ENCODE measurements around the gene MZF1.

MZF1 gene

DNA sequence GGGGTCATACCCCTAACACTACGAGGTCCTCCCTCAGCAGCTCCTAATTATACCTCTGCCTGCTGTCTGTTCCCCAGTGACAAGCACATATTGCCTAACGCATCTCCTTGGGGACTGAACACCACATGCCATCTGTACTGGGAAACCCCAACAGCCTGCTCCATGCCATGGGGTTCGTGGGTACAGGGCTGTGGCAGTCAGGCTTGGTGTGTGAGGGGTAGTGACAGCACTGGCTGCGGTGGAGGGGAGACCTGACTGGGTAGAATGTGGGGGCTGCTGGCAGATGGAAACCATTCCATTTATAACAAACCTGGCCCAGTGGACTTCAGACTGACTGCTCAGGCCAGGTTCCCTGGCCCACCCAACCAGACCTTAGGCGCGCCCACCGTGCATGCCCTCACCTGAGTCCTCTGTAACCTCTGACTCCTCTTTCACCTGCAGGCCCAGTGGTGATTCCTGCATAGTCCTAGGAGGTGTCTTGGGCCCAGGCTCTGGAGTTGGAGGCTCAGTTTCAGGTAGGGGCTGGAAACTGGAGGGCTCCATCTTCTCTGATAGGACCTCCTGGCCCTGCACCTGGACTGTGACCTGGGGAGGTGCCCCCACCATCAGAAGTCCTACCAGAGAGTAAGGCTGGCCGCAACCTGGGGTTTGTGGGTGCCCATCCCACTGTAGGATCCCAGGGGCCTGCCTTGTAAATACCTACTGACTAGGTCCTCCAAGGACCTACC is 3.0 kb downstream of the MZF1 start:
- no peak for DNase-seq

DNA sequence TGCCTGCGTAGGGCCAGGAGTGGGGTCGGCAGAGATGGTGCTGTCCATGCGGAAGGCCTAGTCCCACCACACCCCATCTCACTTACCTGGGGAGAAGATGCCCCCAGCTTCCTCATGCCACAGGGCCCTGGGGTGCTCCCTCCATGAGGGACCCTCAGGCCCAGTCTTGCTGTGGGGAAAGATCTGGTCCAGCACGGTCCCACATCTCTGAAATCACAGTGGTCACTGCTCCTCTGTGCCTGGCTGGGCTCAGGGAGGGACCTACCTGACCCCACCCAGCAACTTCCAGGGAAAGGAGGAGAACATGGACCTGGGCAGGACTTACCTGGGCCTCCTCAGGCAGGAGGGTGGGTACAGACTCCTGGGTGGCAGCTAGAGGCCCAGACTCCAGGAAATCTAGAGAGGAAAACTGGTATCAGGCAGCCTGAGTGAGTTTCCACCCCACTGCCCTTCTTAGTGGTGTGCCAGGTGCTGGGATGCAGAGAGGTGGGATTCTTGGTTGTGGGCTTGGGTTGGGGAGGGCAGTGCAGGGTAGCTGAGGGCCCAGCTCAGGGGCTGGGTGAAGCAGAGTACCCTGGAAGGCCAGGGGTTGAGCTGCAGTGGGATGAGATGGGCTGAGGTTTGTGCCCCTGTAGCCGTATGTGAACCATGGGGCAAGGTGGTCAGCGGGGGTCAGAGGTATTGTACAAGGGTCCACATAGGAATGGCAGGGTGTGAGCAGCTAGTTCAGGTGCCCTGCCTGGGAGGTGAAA is 3.8 kb downstream of the MZF1 start:
- no peak for DNase-seq

DNA sequence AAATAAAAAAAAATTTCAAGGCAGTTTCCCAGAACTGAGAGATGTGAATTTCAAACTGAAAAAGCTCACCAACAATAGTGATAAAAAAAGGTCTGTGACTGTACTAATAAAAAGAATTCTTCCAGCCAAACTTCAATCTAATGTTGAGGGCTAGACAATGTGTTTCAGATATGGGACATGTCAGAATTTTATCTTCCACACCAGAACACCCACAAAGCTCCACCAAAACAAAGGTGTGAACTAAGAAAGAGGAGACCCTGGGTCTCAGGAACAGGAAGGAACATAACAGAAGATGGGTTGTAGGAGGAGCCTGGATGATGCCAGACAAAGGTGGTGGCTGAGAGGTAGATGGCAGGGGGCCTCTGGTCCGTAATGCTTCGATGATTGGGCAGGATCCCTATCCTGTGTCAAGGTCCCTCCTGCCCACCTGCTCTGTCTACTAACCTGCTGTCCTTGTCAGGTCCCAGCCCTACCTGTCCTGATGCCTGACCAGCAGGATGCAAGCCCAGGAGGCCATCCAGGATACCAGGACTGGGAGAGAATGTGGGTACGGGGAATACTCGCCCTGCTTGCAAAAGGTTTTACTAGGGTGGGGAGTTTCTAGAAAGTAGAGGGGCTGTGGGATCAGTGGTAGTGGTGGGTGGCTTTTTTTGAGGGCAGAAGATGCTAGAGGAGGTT is 4.5 kb downstream of the MZF1 start:
- no peak for DNase-seq

DNA sequence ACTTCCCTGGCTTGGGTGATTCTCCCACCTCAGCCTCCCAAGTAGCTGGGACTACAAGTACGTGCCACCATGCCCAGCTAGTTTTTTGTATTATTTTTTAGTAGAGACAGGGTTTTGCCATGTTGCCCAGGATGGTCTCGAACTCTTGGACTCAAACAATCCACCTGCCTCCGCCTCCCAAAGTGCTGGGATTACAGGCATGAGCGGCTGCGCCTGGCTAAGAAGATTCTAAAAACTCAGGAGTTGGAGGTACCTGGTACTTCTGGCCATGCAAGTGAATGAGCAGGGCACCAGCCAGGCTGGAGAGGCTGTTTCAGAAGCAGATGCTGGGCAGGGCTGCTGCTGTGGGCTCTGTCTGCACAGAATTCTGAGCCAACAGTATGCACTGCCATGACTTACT is 6.1 kb downstream of the MZF1 start:
- DNase-seq = no peak

DNA sequence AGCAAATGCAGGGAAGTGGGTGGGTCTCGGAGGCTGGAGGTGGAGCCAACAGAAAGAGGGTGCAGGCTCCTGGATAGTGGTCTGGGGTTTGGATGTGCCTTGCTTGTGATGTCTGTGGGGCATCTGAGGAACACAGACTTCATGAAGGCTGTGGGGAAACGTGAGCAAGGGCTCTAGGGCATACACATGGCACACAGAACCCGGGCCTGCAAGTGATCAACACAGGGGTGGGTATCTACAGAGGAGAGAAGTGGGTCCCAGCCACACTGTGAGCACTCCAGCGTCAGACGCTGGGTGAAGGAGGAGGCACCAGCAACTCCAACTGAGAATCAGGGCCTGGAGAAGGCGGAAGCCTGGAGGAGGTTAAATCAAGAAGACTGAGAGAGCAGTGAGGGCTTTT is 9.3 kb downstream of the MZF1 start:
- DNase-seq = no peak

DNA sequence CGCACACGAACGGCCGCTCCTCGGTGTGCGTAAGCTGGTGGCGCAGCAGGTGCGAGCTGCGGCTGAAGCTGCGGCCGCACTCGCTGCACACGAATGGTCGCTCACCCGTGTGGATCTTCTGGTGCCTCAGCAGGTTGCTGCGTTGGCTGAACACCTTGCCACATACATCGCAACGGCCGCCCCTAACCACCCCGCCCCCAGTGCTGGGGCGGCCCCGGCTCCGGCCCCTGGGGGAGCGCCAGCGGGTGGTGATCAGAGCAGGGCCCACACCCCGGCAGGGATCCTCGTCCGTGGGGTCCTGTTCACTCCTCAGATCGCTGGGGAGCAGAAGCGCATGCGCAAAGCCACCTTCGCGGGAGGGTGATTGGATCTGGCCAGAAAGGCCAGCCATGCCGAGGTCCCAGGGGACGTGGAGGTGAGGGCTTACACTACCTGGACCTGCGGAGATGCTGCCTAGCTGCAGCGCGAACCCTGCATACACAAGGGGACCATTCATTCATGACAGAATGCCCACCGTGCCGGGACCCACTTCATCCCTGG is 10.0 kb downstream of the MZF1 start:
- DNase-seq = no peak

DNA sequence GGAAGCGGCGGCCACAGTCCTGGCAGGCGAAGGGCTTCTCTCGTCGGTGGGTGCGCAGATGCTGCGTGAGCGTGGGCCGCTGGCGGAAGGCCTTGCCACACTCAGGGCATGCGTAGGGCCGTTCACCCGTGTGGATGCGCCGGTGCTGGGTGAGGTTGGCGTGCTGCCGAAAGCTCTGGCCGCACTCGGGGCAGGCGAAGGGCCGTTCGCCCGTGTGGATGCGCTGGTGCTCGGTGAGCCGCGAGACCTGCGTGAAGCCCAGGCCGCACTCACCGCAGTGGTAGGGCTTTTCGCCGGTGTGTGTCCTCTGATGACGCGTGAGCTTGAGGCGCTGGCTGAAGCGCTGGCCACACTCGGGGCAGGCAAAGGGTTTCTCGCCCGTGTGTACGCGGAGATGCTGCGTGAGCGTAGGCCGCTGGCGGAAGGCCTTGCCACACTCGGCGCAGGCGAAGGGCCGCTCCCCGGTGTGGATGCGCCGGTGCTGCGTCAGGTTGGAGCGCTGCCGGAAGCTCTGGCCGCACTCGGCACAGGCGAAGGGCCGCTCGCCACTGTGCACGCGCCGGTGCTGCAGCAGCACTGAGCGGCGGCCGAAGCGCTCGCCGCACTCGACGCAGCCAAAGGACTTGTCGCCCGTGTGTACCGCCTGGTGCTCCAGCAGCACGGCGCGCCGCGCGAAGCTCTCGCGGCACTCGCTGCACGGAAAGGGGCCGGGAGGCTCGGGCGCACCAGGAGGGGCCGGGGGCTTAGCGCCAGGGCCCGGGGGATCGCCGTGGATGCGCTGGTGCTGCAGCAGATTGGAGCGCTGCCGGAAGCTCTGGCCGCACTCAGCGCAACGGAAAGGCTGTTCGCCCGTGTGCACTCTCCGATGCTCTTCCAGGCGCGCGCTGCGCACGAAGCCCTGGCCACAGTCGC is 10.8 kb downstream of the MZF1 start:
- DNase-seq = peak in 2 of 3 donors; percentile 14 to 36

DNA sequence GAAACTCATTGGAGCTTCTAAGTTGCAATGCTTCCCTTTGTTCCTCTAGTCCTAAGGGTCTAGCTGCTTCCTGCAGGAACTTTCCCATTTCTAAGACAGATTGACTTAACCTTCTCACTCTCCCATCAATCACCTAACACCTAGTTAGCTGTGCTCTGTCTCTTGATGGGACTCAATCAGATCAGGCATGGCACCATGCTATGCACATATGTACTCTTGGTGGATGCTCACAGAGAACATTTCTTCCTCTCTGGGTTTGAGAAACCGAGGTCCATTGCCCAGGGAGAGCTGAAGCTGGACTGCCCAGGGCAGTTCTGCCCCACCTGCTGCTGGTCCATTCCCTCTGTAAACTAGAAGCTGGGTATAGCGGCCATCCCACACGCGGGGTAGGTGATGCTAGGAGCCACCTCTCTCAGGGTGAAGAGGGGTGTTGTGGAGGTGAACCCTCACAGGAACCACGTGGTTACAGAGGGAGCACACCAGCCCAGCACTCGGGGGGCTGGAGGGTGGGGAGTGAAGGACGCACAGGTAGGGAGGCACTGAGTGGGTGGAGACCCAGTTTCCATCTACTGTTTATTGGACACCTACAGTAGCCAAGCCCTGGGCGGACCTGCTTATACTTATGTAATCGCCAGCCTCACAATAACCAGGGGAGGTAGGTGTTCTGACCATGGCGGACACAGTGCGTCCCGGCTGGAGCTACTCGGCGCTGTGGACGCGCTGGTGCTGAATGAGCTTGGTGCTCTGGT is 11.6 kb downstream of the MZF1 start:
- no peak for DNase-seq

DNA sequence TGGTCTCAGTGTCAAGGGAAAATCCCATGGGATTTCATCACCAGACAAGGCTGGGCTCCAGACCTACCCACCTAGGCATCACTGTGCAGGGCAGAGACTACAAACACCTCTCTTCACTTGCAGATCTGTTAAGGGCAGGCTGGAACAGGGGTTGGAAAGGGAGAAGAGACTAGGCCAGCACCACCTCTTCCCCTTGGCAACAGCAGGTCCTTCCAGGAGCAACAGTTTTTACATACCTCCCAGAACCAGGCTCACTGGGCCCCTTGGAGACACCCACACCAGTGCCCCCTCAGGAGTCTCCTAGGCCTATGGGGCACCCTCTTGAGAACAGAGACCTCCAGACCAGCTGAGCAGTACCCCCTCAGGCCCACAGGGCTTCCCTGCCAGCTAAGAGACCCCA is 12.2 kb downstream of the MZF1 start:
- DNase-seq = no peak

DNA sequence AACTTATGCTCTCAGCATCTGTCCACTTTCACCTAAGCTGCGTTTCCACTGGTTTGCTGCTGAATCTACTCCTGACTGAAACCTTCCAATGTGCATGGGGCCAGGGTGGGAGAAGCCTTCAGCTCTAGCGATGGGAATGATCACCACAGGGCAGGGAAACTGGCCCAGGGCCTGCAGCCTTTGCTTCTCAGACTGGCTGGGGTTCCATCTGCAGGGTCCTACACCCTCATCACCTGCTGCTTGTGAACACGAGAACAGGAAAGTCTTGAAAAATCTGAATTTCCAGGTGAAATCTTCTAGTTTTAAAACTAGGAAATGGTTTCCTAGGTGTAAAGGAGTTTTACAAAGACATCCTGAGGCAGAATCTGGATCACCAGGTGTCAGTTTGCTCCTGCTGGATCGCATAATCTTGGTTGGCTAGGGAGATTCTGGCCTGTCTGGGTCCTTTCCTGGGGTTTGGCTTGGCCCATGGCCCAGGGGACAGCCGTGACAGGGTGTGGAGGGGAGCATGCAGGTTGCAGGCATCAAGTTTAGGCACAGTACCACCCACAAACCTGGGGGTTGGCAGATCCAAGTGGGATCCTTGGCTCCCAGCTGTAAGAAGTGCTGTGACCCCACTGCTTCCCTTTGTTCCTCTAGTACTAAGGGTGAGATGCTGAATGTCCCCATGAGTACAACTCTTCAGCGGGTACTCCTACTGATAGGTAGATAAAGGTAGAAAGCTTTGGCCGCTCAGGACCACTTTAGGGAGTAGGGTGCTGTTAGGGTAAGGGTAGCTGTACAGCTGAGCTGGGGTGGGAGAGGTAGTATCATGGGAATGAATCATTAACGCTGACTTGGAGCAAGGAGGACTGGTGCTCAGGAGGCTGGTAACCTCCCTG is 12.9 kb downstream of the MZF1 start:
- DNase-seq = no peak

DNA sequence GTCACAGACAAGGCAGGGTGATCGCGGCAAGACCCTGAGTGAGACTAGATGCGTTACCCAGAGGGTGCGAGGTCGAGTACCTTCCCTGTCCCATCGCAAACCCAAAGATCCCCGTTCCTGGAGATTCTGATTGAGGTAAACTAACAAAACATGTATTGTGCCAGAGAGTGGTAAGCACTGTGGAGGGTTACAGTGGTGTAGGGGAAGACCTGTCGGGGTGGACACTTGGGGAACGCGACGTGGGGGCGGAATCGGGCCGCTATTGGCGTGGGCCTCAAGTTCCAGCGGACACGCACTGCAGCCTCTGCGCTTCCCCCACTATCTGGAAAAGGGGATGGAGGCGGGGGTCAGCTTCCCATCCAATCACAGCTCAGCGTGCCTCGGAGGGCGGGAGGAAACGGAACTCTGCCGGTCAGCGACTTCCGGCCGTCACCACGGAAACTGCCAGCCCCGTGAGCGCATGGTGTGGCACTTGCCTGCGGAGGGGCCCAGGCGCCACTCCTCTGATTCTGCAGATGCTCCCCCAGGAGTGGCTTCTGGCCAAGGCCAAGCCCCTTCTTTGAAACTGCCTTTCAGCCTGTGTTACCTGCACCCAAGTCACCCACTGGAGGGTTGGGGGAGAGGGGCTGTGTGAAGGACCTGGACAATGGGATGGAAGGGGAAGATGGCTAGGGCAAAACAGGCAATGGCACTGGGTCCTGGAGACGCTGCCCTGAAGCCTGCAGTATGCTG is 13.7 kb downstream of the MZF1 start:
- DNase-seq = peak; percentile 87 to 91 (median 89)

DNA sequence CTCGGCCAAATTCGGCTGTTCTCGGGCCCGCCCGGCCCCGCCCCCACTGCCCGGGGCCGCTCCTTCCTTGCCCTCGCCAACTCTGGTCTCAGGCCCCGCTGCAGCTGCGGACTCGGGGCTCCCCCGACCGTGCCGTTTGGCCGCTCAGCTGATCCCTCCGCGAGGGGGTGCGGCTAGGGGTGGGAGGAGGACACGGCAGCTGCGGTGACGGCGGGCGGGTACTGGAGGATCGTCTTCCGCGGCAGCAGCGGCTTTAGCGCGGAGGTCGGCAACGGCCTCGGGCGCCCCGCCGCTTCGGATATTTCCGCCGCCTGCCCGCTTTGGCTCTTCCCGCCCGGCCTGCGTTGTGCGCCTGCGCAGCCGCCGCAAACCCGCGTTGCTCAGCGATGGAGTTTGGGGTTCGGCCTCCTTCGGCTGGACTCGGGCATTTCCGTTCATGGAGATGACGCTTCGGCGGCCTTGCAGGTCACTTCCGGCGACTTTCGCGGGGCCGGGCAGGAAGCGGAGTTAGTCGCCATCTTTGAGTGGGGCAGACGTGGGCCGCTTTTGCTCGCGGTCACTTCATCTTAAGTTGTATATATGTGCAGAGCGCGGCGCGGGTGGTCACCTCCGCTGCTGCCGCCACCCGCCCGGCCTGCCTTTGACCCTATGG is 14.4 kb downstream of the MZF1 start:
- DNase-seq = peak; percentile 99 to 100 (median 99)

DNA sequence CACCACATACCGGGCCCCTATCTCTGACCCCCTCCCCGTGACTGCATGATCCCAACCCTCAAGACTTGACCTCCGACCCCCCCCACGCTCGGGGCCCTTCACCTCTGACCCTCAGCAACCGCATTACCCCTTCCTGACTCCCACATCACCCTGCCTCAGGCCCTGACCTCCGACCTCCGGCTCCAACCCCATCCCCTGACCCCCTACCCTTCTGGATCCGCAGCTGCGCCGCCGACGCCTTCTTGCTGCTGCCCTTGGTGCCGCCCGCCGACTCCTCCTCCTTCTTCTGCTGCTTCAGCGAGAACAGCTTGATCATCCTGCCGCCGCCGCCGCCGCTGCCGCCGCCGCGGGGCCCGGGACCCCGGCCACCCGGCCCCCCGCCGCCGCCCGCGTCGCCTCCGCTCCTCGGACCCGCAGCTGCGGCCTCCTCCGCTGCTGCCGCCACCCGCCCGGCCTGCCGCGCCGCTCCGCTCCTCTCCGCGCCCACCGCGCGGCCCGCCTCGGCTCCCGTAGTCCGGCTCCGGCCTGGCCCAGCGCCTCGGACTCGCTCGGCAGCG is 15.0 kb downstream of the MZF1 start, which contains the start of gene UBE2M:
UBE2M (minus strand) TSS at position 546 of the 557 bp plus-strand sequence; CDS start at position 316, 230 bp downstream.
- no peak for DNase-seq

DNA sequence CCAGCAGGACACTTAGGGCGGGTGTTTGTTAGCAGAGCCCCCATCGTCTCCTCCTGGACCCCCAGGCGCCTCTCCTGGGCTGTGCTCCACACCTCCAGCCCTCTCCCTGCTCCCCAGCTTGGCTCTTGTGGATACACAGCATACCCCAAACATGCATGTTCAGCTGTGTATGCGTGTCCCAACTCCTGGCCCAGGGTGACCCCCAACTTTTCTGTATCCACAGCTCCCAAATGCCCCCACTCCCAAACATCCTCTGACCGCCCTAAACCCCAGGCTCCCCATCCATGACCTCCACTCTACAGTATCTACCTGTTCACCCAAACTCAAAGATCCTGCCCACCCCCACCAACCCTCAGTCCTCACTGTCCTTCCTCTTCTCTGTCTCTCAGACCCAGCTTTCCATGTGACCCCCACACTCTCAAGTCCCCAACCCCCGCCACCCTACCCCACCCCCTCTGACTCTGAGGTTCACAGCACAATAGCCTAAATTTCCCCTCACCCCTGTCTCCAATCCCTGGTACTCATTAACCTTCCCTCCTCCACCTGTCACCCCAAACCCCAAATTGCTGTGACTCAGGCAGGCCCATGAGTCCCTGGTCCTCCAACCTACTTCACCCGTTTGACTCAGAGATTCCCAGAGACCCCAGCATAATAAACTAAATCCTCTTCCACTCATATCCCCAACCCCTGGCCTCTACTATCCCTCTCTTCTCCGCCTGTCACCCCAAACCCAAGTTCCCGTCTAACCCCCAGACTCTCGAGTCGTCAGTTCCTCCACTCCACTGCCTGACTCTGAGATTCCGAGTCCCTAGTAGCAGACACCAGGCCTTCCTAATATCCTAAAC is 15.7 kb downstream of the MZF1 start:
- DNase-seq = no peak

DNA sequence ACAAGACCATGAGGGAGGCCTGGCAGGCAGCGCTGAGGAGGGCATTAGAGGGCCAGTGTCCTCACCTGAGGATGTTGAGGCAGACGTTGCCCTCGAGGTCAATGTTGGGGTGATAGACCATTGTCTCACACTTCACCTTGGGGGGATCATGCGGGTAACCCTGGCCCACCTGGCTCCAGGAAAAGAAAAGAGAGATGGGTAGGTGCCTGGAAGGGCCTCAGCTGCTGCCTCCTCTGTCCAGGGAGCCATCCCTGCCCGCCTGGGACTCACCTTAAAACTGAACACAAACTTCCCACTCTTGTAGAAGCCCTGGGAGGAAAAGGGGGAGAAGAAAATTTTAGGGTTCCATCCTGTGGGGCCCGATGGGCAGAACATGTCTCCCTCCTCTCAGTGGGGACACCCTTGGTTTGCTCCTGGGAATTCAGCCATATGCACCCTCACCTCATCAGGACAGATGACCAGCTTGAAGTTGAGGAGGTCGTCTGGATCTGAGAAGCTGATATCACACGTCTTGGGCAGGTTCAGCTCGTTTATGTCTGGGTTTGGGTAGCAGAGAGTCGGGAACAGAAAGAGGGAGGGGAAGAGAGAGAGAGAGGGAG is 16.4 kb downstream of the MZF1 start:
- no peak for DNase-seq

DNA sequence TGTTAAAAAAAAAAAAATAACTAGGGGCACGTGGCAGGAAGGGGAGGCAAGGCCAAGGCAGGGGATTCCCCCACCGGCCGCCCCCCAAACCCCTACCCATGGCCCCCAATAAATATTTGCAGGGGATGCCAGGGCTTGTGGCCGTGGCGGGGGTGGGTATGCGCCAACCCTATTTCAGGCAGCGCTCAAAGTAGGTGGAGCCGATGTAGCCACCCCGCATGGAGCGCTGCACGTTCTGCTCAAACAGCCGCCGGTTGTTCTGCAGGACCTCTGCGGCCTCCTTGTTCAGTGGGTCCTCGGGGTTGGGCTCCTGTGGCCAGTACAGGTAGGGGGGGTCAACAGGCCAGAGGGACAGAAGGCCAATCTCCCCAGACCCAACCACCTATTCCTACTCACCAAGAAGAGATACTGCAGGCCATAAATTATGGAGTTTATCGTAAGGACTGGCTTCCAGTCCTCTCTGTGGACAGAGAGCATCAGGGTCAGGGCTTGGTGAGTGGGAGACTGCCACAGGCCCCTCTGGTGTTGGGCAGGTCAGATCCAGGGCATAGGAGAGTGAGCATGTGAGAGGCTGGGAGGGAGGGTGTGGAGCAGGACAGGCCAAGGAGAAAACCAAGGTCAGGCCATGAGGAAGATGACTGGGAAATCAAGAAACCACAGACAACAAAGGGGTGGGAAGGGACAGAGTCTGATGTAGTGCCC is 17.1 kb downstream of the MZF1 start:
- no peak for DNase-seq

DNA sequence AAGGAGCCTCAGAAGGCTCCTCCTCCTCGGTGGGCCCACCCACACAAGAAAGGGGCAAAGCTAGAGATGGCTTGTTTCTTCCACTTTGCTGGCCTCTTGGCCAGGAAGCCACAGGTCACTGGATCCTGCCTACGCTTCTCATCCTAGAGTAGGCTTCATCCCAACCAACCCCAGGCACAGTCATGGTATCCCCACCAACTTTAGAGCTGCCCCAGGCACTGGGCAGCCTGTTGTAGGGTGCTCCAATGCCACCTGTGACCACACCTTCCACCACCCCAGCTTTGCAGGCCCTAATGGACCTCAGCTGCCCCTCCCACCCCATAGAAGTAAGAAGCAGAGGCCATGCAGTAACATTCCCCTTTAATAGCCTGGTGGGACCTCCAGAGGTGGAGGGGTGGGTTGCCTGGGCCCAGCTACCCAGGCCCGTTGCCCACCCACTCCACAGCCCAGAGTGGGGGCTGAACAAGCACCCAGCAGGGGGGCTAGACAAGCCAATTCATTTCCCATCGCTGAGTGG is 17.7 kb downstream of the MZF1 start:
- no peak for DNase-seq

Data from suppressor macrophage treated with lipopolysaccharide for 1 hour (primary cell).